ENCODE results near the gene C1orf185.
"Not testable (repeated sequence)": the region's sequence is repeated elsewhere in the genome, so short reads cannot be mapped to it uniquely, and the experiment has no call there.

Gene C1orf185

DNA sequence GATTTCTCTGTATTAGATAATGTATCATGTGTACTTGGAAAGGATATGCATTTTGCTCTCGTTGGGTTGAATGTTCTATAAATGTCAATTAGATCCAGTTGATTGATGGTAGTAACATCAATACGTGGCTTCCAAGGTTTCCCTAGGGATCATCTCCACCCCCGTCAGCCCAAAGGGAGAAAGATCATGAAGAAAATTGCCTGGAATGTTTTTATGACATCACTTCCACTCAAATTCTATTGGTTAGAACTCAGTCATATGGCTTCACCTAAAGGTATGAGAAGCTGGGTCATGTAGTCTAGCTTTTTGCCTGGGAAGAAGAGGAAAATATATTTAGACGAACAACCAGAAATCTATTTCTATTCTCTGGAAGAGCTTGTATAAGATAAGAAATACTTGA is at the start of gene C1orf185:
TSS of gene C1orf185 (plus strand) at position 253 of the 400 bp plus-strand sequence. CDS start at position 259, 6 bp downstream.
- no peak for DNase-seq (ENCODE audit: low read depth)

DNA sequence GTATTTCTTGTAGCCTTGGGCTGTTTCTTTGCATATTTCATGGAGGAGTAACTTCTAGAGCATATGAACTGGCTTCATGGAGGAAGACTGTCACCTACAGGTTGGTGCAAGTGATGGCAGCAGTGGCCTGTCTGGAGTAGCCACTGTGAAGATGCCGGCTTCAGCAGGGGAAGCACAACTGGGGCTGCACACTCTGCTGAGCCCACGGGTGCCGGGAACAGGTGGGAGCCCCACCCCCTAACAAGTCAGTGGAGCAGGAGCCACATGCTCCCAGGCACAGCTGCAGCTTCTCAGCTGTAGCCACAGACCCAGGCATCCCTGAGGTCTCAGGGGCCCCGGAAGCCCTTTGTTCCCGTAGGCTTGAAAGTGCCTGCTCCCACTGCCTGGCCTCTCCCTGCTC is 43.2 kb upstream of the C1orf185 start:
- DNase-seq (ENCODE audit: low read depth) = no peak

DNA sequence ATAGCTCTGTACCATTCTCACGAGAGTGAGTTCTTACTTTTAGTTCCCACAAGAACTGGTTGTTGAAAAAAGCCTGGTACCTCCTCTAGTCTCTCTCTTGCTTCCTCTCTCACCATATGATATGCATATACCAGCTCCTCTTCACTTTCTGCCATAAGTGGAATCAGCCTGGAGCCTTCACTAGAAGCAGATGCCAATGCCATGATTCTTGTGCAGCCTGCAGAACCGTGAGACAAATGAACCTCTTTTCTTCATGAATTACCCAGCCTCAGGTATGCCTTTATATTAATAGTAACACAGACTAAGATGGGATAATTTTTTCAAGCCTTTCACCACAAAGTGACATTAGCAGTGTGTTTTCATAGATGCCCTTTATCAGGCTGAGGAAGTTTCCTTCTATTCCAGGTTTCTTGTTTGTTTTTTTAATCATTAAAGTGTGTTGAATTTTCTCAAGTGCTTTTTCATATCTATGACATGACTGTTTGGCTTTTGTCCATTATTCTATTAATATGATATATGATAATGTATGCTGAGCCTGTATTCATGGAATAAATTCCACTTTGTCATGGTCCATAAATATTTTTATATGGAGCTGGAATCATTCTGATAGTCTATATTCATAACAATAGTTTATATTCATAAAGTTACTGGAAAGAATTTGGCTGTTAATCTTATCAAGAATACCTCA is 40.7 kb upstream of the C1orf185 start:
- no peak for DNase-seq (ENCODE audit: low read depth)

DNA sequence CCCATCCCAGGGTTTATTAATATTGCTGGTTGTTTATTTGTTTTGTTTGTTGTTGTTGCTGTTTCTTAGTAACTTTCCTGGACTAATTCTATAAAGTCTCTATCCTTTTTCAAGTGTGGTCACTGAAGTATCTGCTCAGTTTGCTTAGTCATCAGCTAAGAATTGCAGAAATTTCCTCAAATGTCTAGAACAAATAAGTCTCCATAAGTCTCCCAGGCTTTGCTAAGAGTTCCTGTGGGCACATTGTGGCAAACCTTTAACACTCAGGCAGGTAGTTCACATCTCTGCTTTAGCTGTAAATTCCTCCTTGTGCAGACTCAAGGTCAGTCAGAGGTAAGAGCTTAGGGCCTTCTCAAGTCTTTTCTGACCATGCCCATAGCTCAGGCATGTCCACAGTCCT is 38.9 kb upstream of the C1orf185 start:
- no peak for DNase-seq (ENCODE audit: low read depth)

DNA sequence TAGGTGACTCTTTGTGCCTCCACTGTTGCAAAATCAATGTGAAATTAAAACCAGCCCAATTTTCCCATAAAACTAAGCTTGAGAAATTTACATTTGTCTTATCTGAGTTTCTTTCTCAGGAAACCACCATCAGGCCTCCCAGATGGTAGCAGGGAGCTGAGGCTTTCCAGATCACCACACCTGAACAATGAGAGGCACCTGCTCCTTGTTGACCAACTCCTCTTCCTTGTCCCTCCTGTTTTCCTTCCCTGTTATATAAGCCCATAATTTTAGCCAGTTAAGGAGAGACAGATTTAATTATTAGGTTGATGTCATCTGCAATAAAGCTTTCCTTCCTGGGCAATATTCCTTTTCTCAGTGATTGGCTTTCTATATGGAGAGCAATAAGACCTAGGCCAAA is 32.0 kb upstream of the C1orf185 start:
- no peak for DNase-seq (ENCODE audit: low read depth)

DNA sequence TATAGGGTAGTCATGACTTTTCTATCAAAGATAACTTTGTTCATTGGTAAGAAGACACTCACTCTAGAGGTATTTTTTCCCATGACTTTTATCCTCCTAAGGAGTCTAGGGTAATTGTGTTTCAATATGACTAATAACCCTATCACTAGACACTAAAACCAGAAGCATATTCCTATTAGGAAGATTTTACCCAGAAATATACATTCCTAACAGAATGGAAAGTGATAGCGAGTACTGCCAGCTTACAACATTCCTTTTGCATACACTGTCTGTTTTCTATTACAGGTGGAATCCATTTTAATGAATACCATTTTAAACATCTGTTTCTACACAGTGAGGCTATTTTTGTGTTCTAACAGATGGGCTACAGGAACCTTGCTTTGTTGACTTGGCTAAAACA is 31.4 kb upstream of the C1orf185 start:
- no peak for DNase-seq (ENCODE audit: low read depth)

DNA sequence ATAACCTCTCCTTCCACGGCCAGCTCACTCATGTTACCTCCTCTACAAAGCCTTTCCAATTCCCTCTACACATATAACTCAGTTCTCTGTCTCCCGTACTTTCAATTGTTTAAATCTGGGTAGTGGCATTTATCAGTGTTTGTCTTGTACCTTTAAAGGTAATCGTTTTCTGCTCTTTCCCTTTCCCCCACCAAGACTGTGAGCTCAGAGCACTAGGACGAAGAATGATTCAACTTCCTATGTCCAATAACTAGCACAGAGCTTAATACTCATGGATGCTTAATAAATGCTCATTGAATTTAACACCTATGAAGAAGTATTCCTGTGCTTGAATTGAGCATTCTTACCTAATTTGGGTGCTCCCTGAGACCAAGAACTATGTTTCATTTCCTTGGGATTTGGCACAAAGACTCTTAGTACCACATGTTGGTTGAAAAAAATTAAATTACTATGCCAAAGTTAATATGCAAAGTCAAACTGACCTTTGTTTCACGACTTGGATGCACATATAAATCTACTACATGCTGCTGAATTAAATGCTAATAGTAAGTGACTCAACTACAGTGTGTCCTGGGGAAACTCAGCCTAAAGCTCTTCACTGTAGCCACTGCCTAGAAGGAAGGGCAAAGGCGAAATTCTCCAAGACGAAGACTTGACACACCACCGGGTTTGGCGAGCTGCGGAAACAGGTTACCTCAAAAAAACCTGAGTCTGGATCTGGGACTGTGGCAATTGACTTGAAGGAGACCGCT is 30.6 kb upstream of the C1orf185 start:
- DNase-seq (ENCODE audit: low read depth) = no peak

DNA sequence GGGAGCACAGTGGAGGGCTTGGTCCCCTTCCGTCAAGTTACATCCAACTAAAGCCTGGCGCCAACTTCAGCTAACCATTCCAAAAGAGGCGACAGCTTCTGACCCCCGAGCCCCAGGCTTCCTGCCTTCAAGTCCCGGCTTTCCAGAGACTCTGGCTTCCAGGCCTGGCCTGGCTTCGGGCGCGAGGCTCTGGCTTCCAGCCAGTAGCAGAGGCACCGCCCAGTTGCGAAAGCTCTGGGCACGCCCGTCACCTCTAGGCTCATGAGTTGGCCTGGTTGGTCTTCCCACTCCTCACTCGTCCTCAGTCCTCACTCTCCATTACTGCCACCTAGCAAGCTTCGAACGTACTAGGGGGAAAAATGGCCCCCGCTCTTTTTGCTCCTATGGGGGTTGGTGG is 30.0 kb upstream of the C1orf185 start:
- DNase-seq (ENCODE audit: low read depth) = no peak

DNA sequence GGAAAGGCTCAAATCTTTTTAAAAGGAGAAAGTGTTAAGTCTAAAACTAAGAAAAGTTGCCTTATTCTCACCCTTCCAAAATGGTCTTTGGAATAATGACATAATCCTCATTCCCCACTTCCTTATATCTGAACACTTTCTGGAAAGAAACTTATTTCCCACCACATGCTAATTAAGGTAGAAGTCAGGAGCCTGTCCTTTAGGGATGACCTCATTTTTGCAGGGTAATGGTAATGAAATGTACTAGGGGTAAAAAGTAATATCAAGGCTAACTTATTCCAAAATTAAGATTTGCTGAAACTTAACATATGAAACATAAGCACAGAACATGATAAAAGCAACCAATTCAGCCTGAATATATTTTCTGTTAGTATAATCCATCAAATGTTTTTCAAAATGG is 29.4 kb upstream of the C1orf185 start:
- no peak for DNase-seq (ENCODE audit: low read depth)

DNA sequence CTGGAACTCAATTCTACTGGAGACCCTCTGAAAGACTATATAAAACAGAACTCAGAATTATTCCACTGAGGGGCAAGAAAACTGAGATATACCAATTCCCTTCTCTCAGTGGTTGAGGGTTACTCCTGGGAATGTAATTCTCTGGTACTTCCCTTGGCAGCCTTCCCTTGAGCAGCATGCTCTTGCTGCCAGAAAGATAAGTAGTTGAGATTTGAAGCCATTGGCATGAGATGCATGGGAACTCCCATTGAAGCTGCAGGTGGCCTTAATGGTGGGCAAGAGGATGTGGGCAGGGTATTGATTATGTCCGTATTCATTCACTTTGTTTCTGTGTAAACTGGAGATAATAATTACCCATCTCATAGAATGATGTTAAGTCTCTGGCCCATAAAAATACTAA is 28.6 kb upstream of the C1orf185 start:
- no peak for DNase-seq (ENCODE audit: low read depth)

DNA sequence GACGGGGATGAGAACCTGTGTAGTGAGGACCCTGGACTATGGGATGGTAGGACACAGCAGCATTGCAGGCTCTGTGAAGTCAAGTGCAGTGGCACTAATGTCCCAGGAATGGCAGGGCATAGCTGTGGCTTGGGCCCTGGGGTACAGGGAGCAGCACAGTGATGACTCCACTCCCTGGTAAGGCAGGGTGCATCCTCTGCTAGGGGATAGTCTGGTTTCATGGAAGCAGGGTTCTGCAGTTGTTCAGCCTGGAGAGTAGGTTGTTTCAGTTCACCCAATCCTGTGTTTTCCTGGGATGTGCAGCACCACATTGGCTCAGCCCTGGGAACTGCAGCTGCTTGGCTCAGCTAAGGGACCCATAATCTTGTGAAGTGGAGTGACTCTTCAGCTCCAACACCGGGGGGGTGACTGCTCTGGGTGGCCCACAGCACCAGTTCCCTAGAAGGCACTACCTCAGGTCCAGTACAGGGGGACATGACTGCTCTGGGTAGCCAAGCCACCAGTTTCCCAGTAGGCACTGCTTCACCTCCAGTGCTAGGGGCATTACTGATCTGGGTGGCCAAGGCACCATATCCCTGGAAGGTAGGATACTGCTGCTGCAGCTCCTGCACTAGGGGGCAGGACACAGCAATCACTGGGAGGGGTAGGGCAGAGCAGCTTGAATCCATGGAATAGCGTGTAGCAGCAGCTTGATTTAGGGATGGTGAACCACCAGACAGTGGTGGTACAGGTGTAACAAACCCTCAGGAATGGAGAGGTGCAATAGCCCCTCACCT is 15.3 kb upstream of the C1orf185 start:
- no peak for DNase-seq (ENCODE audit: low read depth)

DNA sequence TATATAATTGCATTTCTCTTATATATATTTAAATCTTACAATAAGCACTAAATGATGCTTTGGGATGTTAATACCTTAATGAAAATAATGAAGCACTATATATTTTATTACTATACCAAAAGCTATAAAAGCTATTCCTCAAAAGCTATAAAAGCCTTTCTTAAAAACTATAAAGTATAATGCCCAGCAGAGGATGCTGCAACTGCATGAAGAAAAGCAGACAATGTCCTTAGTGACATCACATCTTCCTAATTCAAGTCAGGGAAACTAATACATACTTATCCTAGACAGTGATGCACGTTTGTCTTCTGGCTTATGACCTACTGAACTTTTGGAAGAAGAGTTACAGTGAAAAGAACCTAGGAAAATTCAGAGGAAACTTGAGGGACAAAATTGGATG is 13.6 kb upstream of the C1orf185 start:
- no peak for DNase-seq (ENCODE audit: low read depth)

DNA sequence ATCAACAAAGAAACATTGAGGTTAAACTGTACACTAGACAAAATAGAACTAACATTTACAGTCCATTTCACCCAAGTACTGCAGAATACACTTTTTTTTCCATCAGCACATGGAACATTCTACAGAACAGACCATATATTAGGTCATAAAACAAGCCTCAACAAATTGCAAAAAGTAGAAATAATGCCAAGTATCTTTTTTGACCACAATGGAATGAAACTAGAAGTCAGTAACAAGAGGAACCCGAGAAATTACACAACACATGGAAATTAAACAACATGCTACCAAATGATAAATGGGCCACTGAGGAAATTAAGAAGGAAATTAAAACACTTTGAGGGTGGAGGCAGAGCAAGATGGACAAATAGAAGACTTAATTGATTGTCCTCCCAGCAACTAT is 8.4 kb upstream of the C1orf185 start:
- no peak for DNase-seq (ENCODE audit: low read depth)

DNA sequence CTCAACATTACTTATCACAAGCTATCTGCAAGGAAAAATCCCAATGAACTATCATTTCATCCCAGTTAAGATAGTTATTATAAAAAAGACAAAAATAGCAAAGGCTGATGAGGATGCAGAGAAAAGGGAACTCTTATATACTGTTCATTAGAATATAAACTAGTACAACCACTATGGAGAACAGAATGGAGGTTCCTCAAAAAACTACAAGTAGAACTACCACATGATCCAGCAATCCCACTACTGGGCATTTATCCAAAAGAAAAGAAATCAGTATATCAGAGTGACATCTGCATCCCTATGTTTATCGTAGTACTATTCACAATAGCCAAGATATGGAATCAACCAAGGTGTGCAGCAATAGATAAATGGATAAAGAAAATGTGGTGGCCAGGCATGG is 4.9 kb upstream of the C1orf185 start:
- no peak for DNase-seq (ENCODE audit: low read depth)

DNA sequence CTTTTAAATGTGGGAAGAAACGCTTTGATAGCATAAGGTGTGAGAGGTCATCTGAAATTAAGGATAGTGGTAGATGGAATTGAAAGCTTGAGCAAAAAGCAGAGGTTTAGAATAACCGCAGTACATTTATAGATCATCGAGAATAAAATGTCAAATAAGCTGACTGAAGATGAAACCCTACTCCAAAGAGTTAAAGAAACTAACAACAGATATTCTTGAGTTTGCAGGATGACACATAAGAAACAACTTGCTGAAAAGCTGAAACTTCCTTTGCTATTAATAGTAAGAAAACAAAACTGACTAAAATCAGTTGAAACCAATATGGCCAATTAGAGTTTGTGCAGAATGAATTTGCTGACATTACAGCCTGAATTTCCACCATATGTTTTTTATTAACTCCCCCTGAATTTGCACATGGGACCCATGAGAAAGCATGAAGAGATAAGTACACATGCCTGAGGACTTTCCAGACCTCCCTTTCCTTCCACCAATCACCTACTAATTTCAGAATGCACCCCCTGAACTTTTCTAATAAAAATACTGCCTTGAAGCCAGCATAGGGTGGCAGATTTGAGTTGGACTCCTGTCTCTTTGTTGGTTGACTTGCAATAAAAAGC is 1.7 kb upstream of the C1orf185 start:
- no peak for DNase-seq (ENCODE audit: low read depth)

DNA sequence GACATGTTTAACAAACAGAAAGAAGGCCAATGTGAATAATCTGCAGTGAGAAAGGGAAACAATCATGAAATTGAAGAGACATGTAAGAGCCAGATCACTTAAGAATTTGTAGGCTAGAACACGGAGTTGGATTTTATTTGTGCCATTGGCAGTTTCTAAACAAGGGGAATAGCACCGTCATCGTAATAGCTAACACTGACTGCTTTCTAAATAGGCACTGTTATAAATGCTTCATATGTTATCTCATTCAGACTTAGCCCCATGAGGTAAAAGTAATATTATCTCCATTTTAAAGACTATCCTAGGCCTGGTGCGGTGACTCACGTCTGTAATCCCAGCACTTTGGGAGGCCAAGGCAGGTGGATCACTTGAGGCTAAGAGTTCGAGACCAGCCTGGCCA is 12.1 kb downstream of the C1orf185 start:
- DNase-seq (ENCODE audit: low read depth) = no peak

DNA sequence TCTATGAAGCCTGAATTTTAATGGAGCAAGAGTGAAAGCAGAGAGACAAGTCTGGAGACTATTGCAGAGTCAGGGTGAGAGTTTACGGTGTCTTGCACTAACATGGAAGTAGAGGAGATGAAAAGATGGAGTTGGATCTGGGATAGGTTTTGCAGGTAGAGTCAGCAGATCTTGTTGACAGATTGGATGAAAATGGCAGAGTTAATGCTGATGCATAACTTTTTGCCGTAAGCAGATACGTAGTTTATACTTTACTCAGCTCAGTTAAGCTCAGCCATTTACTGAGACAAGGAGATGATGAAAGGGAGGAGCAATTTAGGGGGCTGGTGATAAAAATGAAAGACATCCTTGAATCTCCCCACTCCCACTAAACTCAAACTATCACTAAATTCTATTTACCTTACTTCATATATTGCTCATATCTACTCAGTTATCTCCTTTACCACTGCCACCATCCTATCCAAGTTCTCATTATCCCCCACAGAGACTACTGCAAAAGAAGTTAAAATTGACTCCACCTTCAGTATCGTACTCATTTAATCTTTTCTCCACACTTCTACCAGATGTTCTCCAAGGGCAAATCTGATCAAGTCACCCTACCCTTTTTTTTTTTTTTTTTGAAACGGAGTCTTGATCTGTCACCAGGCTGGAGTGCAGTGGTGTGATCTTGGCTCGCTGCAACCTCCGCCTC is 13.8 kb downstream of the C1orf185 start:
- no peak for DNase-seq (ENCODE audit: low read depth)

DNA sequence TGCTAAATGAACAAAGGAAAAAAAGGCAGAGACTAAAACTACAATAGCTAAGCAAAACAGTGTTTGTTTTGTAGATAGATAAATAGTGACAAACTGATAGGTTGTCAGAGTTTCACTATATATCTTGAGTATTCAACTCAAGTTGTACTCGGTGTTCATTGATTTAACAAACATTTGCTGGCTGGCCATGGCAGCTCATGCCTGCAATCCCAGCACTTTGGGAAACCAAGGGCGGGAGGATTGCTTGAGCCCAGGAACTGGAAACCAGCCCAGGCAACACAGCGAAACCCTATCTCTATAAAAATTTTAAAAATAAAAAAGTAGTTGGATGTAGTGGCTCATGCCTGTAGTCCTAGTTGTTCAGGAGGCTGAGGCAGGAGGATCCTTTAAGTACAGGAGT is 17.3 kb downstream of the C1orf185 start:
- DNase-seq (ENCODE audit: low read depth) = no peak

DNA sequence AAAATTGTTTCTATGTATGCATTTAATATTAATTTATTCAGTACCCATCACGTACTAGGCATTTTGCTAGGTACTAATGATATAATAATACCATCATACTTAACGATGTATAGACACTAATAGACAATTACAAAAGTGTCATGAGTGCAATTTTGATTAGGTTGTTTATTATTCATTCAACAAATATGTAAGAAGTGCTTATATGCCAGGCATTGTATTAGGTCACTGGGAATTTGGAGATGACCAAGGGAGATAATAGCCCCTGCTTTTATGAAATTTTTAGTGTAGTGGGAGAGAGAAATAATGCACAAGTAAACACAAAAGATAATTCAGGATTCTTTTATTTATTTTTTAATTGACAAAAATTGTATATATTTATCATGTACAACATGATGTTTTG is 18.6 kb downstream of the C1orf185 start:
- DNase-seq (ENCODE audit: low read depth) = no peak

DNA sequence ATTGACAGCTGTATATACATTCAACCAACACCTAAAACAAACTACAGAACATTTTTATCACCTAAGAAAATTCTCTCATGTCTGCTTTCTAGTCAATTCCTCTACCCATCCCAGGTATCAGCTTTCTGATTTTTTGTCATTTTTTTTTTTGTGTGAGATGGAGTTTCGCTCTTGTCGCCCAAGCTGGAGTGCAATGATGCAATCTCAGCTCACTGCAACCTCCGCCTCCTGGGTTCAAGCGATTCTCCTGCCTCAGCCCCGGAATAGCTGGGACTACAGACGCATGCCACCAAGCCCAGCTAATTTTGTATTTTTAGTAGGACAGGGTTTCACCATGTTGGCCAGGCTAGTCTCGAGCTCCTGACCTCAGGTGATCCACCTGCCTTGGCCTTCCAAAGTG is 25.1 kb downstream of the C1orf185 start:
- DNase-seq (ENCODE audit: low read depth) = not testable (repeated sequence)

DNA sequence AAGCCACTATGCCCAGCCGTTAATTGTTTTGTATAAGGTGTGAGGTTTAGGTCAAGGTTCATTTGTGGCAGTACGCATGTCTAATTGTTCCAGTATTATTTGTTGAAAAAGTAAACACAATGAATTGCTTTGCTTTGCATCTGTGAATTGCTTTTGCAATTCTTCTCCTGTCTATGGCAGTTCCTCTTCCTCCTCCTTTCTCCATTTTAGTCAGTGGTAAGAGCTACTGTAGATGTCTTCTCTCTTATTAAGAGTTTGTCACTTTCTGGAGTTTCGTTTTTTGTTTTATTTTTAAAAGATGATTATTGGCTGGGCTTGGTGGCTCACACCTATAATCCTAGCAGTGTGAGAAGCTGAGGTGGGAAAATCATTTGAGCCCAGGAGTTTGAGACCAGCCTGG is 29.2 kb downstream of the C1orf185 start:
- DNase-seq (ENCODE audit: low read depth) = no peak

DNA sequence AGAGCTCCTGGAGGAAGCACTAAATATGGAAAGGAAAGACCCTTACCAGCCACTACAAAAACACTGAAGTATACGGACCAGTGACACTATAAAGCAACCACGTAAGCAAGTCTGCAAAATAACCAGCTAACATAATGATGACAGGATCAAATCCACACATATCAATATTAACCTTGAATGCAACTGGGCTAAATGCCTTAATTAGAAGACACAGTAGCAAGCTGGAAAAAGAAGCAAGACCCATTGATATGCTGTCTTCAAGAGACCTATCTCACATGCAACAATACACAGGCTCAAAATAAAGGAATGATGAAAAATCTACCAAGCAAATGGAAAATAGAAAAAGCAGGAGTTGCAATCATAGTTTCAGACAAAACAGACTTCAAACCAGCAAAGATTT is 31.0 kb downstream of the C1orf185 start:
- DNase-seq (ENCODE audit: low read depth) = no peak
